Liver (tissue), 3 donors: ENCODE measurements around the gene GSK3A.

Source experiments
- TF ChIP-seq, protein P1 (sequence below): fragments of 150-350 bp; IDR thresholded peaks from 2 replicates; pipeline ENCODE4 v1.5.1; 2017; ENCODE audit warnings: improper control_type of control experiment, low read depth, low read length; ENCODE audit not compliant: missing input control
- TF ChIP-seq, protein P2 (sequence below): IDR thresholded peaks from 2 replicates; pipeline ENCODE4 v1.6.1; 2016; ENCODE audit warnings: antibody characterized with exemption
- donor health status: healthy.
- donor health status: healthy.

DNA sequence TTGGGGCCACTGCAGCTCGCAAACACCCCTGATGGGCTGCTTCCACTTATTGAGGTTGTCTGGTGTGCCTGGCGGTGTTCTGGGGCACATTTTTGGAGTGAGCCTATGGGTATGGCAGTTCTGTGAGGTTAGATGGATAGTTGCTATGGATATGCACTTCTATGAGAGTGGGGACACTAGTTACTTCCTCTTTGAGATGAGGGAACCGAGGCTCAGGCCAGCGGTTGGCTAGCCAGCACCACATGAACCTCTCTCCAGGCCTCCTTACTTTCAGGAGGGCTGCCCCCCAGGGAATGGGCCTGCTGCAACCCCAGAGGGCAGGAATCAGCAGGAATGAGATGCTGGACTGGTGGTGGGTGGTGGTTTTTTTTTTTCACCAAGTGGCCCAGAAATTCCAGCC is 46.0 kb upstream of the GSK3A start:
- TF ChIP-seq, protein P1, sequence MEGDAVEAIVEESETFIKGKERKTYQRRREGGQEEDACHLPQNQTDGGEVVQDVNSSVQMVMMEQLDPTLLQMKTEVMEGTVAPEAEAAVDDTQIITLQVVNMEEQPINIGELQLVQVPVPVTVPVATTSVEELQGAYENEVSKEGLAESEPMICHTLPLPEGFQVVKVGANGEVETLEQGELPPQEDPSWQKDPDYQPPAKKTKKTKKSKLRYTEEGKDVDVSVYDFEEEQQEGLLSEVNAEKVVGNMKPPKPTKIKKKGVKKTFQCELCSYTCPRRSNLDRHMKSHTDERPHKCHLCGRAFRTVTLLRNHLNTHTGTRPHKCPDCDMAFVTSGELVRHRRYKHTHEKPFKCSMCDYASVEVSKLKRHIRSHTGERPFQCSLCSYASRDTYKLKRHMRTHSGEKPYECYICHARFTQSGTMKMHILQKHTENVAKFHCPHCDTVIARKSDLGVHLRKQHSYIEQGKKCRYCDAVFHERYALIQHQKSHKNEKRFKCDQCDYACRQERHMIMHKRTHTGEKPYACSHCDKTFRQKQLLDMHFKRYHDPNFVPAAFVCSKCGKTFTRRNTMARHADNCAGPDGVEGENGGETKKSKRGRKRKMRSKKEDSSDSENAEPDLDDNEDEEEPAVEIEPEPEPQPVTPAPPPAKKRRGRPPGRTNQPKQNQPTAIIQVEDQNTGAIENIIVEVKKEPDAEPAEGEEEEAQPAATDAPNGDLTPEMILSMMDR = no peak
- TF ChIP-seq, protein P2, sequence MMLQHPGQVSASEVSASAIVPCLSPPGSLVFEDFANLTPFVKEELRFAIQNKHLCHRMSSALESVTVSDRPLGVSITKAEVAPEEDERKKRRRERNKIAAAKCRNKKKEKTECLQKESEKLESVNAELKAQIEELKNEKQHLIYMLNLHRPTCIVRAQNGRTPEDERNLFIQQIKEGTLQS = no peak
